ENCODE data around the gene FSCN2.

GRCh38 chr17:81526662-81527571 is 1.3 kb upstream of the FSCN2 start:
- TF ChIP-seq CTCF (IDR thresholded peaks at IDR 0.05) (no peak), POLR2A (IDR thresholded peaks at IDR 0.05) (no peak), POLR2AphosphoS5 (IDR thresholded peaks at IDR 0.05) (no peak)

Data from breast epithelium (tissue), 3 donors.